ENCODE data around the gene WDR5B. TPM values are rescaled to one million over a fixed set of nuclear protein-coding genes. Genes with fewer than 3 reads are reported as not detected.
A peak's percentile ranks its signal among the peaks of the same experiment; 100 is the strongest.
"Not testable (repeated sequence)": the region's sequence is repeated elsewhere in the genome, so short reads cannot be mapped to it uniquely, and the experiment has no call there.

Gene WDR5B
- polyA plus RNA-seq (ENCODE audit: insufficient read length in 4 of 4): 10 to 100 TPM in 3 of 4 donors, 1 to 10 TPM in 1; 8.9 to 12.0 (median 11.3) TPM

GRCh38 chr3:122415762-122416654 lies at the start of gene WDR5B:
TSS of gene WDR5B (minus strand) at chr3:122416062. CDS start at chr3:122415528, 534 bp downstream.
- DNase-seq (ENCODE audit: low read depth in 4 of 4, low spot score in 3 of 4): peak; percentile 99

GRCh38 chr3:122464659-122465058 lies 48.8 kb upstream of the WDR5B start:
- DNase-seq (ENCODE audit: low read depth in 4 of 4, low spot score in 3 of 4): no peak

GRCh38 chr3:122462406-122462805 lies 46.5 kb upstream of the WDR5B start:
- no peak for DNase-seq (ENCODE audit: low read depth in 4 of 4, low spot score in 3 of 4)

- no peak for DNase-seq (ENCODE audit: low read depth in 4 of 4, low spot score in 3 of 4)
Measured at GRCh38 chr3:122461806-122462205, 45.9 kb upstream of the WDR5B start.

GRCh38 chr3:122458992-122459391 lies 43.1 kb upstream of the WDR5B start:
- peak; percentile 2 to 13 (median 4) for DNase-seq (ENCODE audit: low read depth in 4 of 4, low spot score in 3 of 4)

GRCh38 chr3:122457706-122458105 lies 41.8 kb upstream of the WDR5B start:
- DNase-seq (ENCODE audit: low read depth in 4 of 4, low spot score in 3 of 4): no peak

GRCh38 chr3:122456074-122456473 lies 40.2 kb upstream of the WDR5B start:
- DNase-seq (ENCODE audit: low read depth in 4 of 4, low spot score in 3 of 4): no peak

GRCh38 chr3:122451371-122451770 lies 35.5 kb upstream of the WDR5B start:
- no peak for DNase-seq (ENCODE audit: low read depth in 4 of 4, low spot score in 3 of 4)

GRCh38 chr3:122448218-122448617 lies 32.4 kb upstream of the WDR5B start:
- not testable (repeated sequence) for DNase-seq (ENCODE audit: low read depth in 4 of 4, low spot score in 3 of 4)

- not testable (repeated sequence) for DNase-seq (ENCODE audit: low read depth in 4 of 4, low spot score in 3 of 4)
Measured at GRCh38 chr3:122444491-122444887, 28.6 kb upstream of the WDR5B start.

- DNase-seq (ENCODE audit: low read depth in 4 of 4, low spot score in 3 of 4): not testable (repeated sequence)
Measured at GRCh38 chr3:122443762-122444490, 28.1 kb upstream of the WDR5B start.

GRCh38 chr3:122443090-122443489 lies 27.2 kb upstream of the WDR5B start:
- no peak for DNase-seq (ENCODE audit: low read depth in 4 of 4, low spot score in 3 of 4)

GRCh38 chr3:122435950-122436349 lies 20.1 kb upstream of the WDR5B start:
- no peak for DNase-seq (ENCODE audit: low read depth in 4 of 4, low spot score in 3 of 4)

- no peak for DNase-seq (ENCODE audit: low read depth in 4 of 4, low spot score in 3 of 4)
Measured at GRCh38 chr3:122430371-122430770, 14.5 kb upstream of the WDR5B start.

- DNase-seq (ENCODE audit: low read depth in 4 of 4, low spot score in 3 of 4): no peak
Measured at GRCh38 chr3:122427857-122428471, 12.1 kb upstream of the WDR5B start.

- no peak for DNase-seq (ENCODE audit: low read depth in 4 of 4, low spot score in 3 of 4)
Measured at GRCh38 chr3:122421836-122422235, 6.0 kb upstream of the WDR5B start.

- no peak for DNase-seq (ENCODE audit: low read depth in 4 of 4, low spot score in 3 of 4)
Measured at GRCh38 chr3:122421101-122421500, 5.2 kb upstream of the WDR5B start.

- peak in 1 of 4 donors; percentile 0 for DNase-seq (ENCODE audit: low read depth in 4 of 4, low spot score in 3 of 4)
Measured at GRCh38 chr3:122416966-122417365, 1.1 kb upstream of the WDR5B start.

GRCh38 chr3:122415104-122415744 lies 638 bp downstream of the WDR5B start:
- DNase-seq (ENCODE audit: low read depth in 4 of 4, low spot score in 3 of 4): peak in 2 of 4 donors; percentile 12 to 17

- no peak for DNase-seq (ENCODE audit: low read depth in 4 of 4, low spot score in 3 of 4)
Measured at GRCh38 chr3:122414391-122414790, 1.5 kb downstream of the WDR5B start.

- no peak for DNase-seq (ENCODE audit: low read depth in 4 of 4, low spot score in 3 of 4)
Measured at GRCh38 chr3:122410639-122411038, 5.2 kb downstream of the WDR5B start.

Data from right renal pelvis (tissue), 4 donors.